ENCODE results near the gene RNASEH2A.
"Not testable (repeated sequence)": the region's sequence is repeated elsewhere in the genome, so short reads cannot be mapped to it uniquely, and the experiment has no call there.

The RNASEH2A gene

GRCh38 chr19:12794196-12794941 is 12.0 kb upstream of the RNASEH2A start:
- DNase-seq (ENCODE audit: low read depth): no peak

DNA sequence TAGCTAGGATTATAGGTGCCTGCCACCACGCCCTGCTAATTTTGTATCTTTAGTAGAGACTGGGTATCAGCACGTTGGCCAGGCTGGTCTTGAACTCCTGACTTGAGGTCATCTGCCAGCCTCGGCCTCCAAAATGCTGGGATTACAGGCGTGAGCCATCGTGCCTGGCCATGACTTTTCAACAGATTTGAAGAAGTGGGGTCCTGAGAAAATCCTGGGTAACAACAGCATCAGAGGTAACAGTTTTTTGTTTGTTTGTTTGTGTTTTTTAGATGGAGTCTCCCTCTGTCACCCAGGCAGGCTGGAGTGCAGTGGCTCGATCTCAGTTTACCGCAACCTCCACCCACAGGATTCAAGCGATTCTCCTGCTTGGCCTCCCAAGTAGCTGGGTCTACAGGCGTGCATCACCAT is 11.4 kb upstream of the RNASEH2A start:
- DNase-seq (ENCODE audit: low read depth): no peak

- peak; percentile 52 for DNase-seq (ENCODE audit: low read depth)
Measured at GRCh38 chr19:12796146-12797071, 10.0 kb upstream of the RNASEH2A start.

DNA sequence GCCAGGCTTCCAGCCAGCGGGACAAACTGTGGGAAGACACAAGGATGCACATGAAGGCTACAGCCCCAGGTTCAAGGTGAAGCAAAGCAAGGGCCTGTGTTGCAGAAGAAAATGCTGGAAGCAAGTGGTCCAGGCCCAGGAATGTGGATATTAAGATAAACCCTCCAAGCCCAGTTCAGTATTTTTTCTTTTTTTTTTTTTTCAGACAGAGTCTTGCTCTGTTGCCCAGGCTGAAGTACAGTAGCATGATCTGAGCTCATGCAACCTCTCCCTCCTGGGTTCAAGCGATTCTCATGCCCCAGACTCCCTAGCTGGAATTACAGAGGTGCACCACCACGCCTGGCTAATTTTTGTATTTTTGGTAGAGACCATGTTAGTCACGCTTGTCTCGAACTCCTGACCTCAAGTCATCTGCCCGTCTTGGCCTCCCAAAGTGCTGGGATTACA is 9.2 kb upstream of the RNASEH2A start:
- DNase-seq (ENCODE audit: low read depth): no peak

GRCh38 chr19:12797607-12798006 is 8.8 kb upstream of the RNASEH2A start:
- not testable (repeated sequence) for DNase-seq (ENCODE audit: low read depth)

DNA sequence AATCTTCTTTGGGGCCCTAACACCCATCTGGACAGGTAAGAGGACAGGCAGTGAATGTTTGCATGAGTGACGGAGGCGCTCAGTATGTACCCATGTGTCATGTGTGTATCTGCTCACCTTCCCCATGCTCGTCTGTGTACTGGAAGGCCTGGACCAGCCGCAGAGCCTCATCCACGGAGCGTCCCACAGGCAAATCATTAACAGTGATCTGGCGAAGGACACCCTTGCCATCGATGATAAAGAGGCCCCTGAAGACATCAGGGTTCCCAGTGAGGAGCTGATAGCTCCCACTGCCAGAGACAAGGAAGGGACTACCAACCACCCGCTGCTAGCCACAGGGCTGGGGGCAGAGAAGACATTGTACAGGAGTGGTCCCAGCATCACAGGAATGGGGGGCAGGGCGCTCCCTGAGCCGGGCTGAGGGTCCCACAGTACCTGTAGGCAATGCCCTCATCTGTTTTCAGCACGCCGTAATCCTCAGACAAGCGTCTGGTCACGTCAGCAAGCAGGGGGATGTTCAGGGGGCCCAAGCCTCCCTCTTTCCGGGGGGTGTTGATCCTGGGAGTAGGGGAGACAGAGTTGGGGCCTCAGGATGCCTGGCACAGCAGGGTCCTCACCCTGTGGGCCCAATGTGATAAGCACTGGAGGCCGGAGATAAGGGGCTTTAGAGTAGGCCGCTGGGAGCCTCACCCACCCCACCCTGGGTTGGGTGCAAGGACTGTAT is 6.5 kb upstream of the RNASEH2A start:
- no peak for DNase-seq (ENCODE audit: low read depth)

DNA sequence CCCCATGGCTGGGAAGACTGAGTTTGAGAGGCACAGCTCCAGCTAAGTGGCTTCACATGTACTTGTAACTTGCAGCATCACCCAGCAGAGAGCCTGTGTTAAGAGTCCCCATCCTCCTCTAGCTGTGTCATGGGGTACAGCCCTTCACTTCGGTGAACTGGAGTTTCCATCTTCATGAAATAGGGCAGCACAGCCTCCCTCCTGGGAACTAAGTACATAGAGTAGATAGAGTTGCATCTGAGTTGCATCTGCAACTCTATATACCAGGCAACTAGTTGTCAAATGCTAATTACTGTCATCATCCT is 6.0 kb upstream of the RNASEH2A start:
- DNase-seq (ENCODE audit: low read depth): no peak

DNA sequence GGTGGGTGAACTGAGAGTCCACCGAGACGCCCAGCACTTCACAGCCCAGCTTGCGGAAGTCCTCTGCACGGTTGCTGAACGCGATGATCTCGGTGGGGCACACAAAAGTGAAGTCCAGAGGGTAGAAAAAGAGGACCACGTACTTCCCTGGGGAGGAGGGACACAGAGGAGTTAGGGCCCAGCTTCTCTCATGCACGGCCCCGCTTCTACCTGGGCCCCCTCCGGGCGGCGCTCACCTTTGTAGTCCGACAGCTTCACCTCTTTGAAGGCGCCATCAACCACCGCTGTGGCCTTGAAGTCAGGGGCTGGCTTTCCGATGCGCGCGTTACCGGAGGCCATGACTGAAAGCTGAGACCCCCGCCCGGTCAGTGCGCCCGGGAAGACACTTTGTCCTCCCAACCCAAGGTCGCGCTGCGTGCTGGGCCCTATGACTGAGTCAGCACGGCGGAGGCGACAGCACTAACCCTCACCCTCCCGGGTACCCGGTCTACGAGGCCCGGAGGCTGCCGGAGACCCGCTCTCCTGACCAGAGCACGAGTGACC is 5.4 kb upstream of the RNASEH2A start:
- no peak for DNase-seq (ENCODE audit: low read depth)

- peak; percentile 54 for DNase-seq (ENCODE audit: low read depth)
Measured at GRCh38 chr19:12801466-12802266, 4.7 kb upstream of the RNASEH2A start, which contains the start of the genes PRDX2 and THSD8. TSS of gene PRDX2 (minus strand) at chr19:12801800. CDS start at chr19:12801261, 539 bp downstream. TSS of gene THSD8 (plus strand) at chr19:12802069. CDS start at chr19:12802072, 3 bp downstream.

DNA sequence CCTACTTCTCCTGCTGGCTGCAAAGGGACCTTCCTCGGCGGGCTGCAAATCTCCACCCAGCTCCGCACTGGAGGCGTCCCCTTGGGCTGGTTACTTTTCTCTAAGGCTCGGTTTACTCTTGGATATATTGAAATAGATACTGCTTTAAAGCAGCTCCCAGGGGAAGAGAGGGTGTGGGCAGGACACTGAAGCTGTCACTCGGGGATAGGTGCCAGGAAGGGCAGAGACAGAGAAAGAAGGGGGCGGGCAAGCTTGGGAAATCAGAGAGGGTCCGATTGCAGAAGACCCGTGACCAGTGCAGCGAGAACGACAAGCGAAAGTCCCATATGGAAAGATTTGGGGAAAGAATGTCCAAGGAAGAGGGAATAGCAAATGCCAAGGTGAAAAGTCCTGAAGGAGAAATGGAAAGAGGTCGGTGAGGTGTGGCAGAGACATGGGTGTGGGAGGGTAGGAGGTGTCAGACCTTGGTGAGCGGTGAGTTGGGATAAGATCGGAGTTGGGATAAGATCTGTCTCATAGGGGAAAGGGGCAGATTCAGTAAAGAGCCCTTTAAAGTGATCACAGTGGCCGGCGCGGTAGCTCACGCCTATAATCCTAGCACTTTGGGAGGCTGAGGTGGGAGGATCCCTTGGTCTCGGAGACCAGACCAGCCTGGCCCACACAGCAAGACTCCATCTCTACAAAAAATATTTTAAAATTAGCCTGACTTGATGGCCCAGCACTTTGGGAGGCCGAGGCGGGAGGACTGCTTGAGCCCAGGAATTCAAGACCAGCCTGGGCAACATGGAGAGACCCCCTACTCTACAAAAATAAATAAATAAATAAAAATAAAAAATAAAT is 3.9 kb upstream of the RNASEH2A start:
- no peak for DNase-seq (ENCODE audit: low read depth)

GRCh38 chr19:12804051-12804450 is 2.3 kb upstream of the RNASEH2A start:
- DNase-seq (ENCODE audit: low read depth): no peak

DNA sequence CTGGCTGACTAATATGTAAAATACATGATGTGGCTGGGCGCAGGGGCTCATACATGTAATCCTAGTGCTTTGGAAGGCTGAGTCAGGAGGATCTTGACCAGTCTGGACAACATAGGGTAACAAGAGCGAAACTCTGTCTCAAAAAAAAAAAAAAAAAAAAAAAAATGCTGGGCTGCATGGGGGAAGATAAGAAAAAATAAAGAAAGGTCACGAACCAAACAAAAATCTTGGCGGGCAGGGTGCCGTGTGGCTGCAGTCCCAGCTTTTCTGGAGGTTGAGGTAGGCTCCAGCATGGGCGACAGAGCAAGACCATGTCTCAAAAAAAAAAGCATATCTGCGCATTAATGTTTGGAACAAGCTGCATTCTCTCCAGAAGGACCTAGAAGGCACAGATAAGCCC is 8.7 kb downstream of the RNASEH2A start:
- DNase-seq (ENCODE audit: low read depth): no peak

- DNase-seq (ENCODE audit: low read depth): not testable (repeated sequence)
Measured at GRCh38 chr19:12817188-12817587, 10.8 kb downstream of the RNASEH2A start.

GRCh38 chr19:12817810-12818209 is 11.4 kb downstream of the RNASEH2A start:
- not testable (repeated sequence) for DNase-seq (ENCODE audit: low read depth)

- no peak for DNase-seq (ENCODE audit: low read depth)
Measured at GRCh38 chr19:12821761-12822160, 15.4 kb downstream of the RNASEH2A start.

DNA sequence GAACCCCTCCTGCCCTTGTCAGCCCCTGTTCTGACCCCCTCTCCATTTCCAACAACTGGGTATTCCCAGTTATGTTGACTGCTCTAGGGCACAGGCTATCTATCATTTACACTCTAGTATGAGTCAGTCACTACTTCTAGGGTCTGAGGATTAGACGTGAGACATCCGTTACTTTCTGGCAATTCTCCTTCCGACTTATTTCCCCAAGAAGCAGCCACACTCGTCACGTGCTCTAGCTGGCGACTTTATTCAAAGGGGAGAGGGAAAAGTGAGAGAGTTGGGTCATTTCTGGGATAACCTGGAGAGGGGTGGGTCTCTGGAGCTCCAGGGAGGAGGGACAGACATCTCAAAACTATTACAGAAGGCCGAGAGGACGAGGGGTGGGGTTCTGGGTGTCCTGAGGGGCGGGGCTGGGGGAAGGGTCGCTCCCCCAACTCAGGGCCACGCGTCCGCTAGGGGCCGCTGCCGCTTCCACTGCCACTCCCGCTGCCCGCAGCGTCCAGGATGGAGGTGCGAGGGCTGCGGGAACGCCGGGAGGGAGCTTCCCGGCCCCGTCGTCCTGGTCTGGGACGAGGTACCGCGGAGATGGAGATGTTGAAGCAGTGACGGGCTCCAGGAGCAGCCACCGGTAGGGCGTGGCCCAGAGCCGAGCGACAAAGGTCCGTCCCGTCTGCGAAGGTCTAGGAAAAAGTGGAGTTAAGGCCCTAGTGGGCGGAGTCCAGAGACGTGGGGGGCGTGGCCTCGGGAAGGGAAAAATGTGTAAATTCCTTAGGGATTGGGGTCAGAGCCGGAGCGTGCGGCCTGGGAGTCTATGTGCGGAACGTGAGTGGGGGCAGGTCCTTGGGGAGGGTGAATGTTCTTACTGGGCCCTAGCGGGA is 19.1 kb downstream of the RNASEH2A start:
- DNase-seq (ENCODE audit: low read depth): no peak

- DNase-seq (ENCODE audit: low read depth): no peak
Measured at GRCh38 chr19:12828494-12828893, 22.1 kb downstream of the RNASEH2A start.

DNA sequence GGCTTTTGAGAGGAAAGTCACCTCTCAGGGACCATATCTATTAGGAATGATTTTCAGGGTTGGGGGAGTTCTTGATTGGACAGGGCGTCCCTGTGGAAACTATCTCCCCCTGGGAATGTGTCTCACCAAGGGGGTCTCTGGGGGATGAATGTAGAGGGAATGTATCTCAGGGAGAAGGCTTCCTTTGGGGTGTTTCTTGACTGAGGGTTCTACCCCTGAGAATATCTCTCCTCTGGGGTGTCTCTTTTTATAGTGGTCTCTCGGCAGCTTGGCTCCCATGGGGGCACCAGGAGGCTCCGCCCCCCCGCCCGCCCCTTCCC is 27.0 kb downstream of the RNASEH2A start:
- no peak for DNase-seq (ENCODE audit: low read depth)

Data from T-helper 22 cell (primary cell).